Esophagus muscularis mucosa (tissue), 4 donors: Measurements from ENCODE around the gene CCL5.

Source experiments
- CTCF ChIP-seq, 3 experiments: fragments of 200-600 bp in 2 of 3; fragments of 450-650 bp in 1 of 3; sonication (generic) in 2 of 3; IDR thresholded peaks; one replicate each; pipeline ENCODE4 v1.5.1; 2017 to 2019; ENCODE audit warnings: antibody characterized with exemption in 3 of 3, mild to moderate bottlenecking in 2 of 3, moderate library complexity in 1 of 3
- EP300 ChIP-seq: sonication (generic); formaldehyde crosslinking; IDR thresholded peaks from one replicate; pipeline ENCODE4 v1.6.1; 2017; ENCODE audit warnings: antibody characterized with exemption
- POLR2A ChIP-seq: fragments of 450-650 bp; IDR thresholded peaks from one replicate; pipeline ENCODE4 v1.6.1; 2017; ENCODE audit warnings: antibody characterized with exemption, moderate library complexity, mild to moderate bottlenecking, low read depth
- POLR2AphosphoS5 ChIP-seq, 2 donors: sonication (generic); formaldehyde crosslinking; IDR thresholded peaks; one replicate each; pipeline ENCODE4 v1.6.1; 2017; ENCODE audit warnings: antibody characterized with exemption in 2 of 2

GRCh38 chr17:35901631-35902175, 21.5 kb upstream of the CCL5 start:
- TF ChIP-seq CTCF (IDR thresholded peaks at IDR 0.05) (no peak), POLR2A (no peak), POLR2AphosphoS5 (IDR thresholded peaks at IDR 0.05) (no peak), EP300 (no peak)
